Stimulated activated effector memory CD8-positive, alpha-beta T cell treated with anti-CD3 and anti-CD28 coated beads, Interleukin-12 subunit alpha, Interleukin-12 subunit beta, amount 100 ng/mL, for 72 hours (primary cell): Measurements from ENCODE around the gene PAPSS1.

Experiments
- ATAC-seq: fragments of 150-1000 bp; cut with Tn5 transposase; 2 replicates; pipeline ENCODE4 v1.10.0; 2021
- DNase-seq, 2 donors: peaks; one replicate each; pipeline ENCODE4 v3.0.0; 2021 to 2022; ENCODE audit warnings: low spot score in 2 of 2
- H3K27ac Mint-ChIP-seq: one replicate; pipeline ENCODE4 v1.8.0; 2022; ENCODE audit warnings: mild to moderate bottlenecking, mixed read lengths
- H3K36me3 Mint-ChIP-seq: one replicate; pipeline ENCODE4 v1.8.0; 2022; ENCODE audit warnings: mild to moderate bottlenecking, mixed read lengths
- H3K4me1 Mint-ChIP-seq: one replicate; pipeline ENCODE4 v1.8.0; 2022; ENCODE audit warnings: mixed read lengths
- H3K4me3 Mint-ChIP-seq: one replicate; pipeline ENCODE4 v1.8.0; 2022; ENCODE audit warnings: mild to moderate bottlenecking, mixed read lengths
- H3K9me3 Mint-ChIP-seq: one replicate; pipeline ENCODE4 v1.8.0; 2022; ENCODE audit warnings: mixed read lengths

PAPSS1 gene

DNA sequence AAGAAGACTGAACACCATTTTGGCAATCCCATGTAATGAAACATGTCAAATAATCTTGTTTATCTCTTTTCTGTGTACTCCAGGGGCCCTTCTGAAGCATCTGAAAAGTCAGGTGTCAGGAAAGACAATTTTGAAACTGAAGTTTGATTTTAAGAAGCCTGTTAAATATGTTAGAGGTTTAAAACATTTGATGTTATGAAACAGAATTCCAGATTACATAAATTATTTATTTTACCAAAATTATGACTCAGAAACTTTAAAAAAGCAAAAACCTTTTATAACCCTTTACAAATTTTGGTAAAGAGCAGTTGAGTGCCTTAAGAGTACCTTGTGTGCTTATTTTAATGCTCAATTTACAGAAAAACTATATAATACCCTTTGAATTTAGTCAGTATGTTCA lies 130.8 kb downstream of the PAPSS1 start:
- Mint-ChIP-seq H3K4me3 (no peak overlapping the region), H3K36me3 (no peaks in the 10 kb centered on the region), H3K9me3 (no peaks in the 10 kb centered on the region), H3K27ac (no peak overlapping the region), H3K4me1 (no peaks in the 10 kb centered on the region)
- DNase-seq (no peak), ATAC-seq (no peak)

DNA sequence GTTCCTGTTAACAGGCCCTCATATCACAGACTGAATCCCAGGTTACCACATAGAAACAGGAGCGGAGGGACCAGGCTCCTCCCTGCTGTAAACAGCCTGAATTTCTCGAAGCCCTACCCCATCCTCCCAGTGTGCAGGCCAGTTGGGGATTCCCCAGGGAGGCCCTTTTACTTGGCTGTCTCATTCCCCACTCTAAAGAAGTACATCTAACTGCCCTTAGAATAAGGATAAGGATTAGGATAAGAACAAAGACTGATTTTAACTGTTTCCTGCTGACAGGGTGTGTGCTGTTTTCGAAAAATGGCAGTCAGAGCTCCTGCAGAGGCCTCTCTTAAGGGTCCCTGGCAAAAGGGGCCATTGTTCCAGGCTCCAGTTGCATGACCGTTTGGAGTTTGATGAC lies 133.7 kb downstream of the PAPSS1 start:
- Mint-ChIP-seq H3K9me3 (peaks cover 5% of the 10 kb centered on the region), H3K36me3 (no peaks in the 10 kb centered on the region), H3K4me3 (no peak overlapping the region), H3K27ac (no peak overlapping the region), H3K4me1 (no peaks in the 10 kb centered on the region)
- ATAC-seq, result no peak
- DNase-seq, result no peak

DNA sequence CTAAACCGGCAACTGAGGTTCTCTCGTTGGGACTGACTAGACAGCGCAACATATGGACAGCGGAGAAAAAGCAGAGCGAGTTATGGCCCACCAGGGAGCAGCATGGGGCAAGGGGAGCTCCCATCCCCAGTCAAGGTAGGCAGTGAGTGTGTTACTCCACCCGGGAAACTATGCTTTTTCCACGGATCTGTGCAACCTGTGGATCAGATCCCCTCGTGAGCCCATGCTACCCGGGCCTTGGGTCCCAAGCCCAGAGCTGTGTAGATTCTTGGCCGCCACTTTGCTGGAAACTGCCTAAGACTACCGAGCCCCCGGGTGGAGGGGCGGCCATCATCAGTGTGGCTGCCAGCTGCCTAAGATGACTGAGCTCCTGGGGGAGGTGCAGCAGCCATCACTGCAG lies 140.9 kb downstream of the PAPSS1 start:
- Mint-ChIP-seq H3K36me3 (no peaks in the 10 kb centered on the region), H3K4me3 (no peak overlapping the region), H3K27ac (no peak overlapping the region), H3K9me3 (peaks cover 5% of the 10 kb centered on the region), H3K4me1 (no peaks in the 10 kb centered on the region)
- ATAC-seq, result no peak
- DNase-seq, result no peak

DNA sequence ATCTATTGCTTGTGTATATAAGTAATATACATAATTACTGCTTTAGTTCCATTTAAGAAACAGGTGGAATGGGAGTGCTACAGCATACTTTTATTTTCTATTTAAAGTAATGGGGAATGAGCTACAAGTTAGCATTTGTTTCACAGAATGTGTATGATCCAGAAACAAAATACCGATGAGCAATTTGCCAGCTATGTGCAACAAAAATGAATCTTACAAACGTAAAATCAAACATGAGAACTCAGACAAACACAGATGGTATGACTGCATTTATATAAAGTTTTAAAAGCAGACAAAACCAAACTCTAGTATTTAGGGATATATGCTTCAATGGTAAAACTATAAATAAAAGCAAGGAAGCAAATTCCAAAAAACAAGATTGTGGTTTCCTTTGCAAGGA lies 141.7 kb downstream of the PAPSS1 start:
- DNase-seq (no peak), ATAC-seq (no peak)
- no peak overlapping the region for H3K4me3 Mint-ChIP-seq
- H3K27ac Mint-ChIP-seq, result no peak overlapping the region
- peaks cover 5% of the 10 kb centered on the region for H3K9me3 Mint-ChIP-seq
- no peaks in the 10 kb centered on the region for H3K4me1 Mint-ChIP-seq
- no peaks in the 10 kb centered on the region for H3K36me3 Mint-ChIP-seq

DNA sequence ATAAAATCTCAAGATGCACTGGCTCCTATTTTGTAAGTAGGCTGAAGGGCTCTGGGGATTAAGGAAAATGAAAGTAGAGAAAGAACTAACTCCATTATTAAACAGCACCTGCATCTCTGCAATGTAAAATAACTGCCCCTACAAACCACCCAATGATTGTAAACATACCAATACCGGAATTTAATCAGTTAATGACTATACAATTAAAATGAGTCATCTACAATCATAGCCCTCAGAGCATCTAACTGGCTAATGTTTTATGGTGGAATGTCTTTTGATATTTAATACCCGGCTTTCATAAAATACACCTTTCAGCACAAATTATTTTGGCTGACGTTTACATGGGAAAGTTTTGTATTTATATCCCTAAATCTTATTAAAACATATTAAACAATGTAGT lies 142.3 kb downstream of the PAPSS1 start:
- DNase-seq (no peak), ATAC-seq (no peak)
- H3K4me1 Mint-ChIP-seq, result no peaks in the 10 kb centered on the region
- H3K36me3 Mint-ChIP-seq, result no peaks in the 10 kb centered on the region
- peaks cover 5% of the 10 kb centered on the region for H3K9me3 Mint-ChIP-seq
- H3K4me3 Mint-ChIP-seq, result no peak overlapping the region
- H3K27ac Mint-ChIP-seq, result no peak overlapping the region

DNA sequence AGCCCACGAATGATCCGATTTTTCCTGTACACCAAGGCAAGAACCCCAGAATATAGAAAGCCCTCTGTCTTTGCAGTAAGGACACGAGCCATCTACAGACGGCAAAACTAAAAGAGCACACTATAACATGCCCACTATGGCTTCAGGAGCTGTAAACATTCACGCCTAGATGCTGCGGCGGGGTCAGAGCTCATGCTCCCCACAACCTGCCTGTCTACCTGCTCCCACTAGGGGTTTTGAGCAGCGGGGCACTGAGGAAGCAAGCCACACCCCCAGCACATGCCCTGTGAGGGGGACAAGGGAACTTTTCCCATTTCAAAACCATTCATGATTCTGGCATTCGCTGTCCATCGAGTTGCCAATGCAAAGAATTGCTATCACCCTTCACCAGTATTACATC lies 144.8 kb downstream of the PAPSS1 start:
- no peak for ATAC-seq
- Mint-ChIP-seq H3K4me3 (no peak overlapping the region), H3K4me1 (no peaks in the 10 kb centered on the region), H3K36me3 (no peaks in the 10 kb centered on the region), H3K27ac (no peak overlapping the region), H3K9me3 (no peaks in the 10 kb centered on the region)
- no peak for DNase-seq

DNA sequence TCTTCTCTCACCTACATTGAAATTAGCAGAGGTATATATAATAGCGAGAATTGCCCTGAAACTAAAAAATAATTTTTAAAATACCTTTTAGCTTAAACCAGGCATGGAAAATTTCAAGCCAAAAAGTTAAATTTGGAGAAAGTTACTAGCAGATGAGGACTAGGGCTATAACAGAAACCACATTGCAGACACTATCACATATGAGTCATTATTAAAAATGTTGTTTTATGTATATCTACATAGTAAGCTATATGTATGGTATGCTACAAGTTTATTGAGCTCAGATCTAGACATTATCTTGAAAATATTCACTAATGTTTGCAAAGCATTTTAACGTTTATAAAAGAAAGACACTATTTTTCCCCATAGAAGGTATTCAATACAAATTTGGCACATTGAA lies 147.8 kb downstream of the PAPSS1 start:
- Mint-ChIP-seq H3K4me3 (no peak overlapping the region), H3K27ac (no peak overlapping the region), H3K4me1 (no peaks in the 10 kb centered on the region), H3K9me3 (no peaks in the 10 kb centered on the region), H3K36me3 (no peaks in the 10 kb centered on the region)
- DNase-seq (no peak), ATAC-seq (no peak)

DNA sequence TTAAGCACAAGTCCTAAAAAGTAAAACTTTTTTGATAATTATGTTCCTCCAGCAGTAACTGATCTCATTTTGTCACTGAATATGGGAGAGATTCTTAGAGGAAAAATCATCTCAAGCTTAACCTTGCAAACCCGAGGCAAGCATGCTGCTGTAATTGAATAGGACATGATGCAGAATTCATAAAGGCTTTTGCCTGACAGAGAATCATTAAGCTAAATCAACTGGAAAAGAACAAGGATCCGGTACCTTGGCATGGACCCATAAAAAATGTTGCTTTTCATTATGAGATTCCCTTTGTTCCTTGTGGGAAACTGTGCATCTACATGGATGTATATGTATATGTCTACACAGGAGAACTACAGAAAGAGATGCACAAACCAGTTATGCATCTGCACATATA lies 149.1 kb downstream of the PAPSS1 start:
- H3K4me3 Mint-ChIP-seq, result no peak overlapping the region
- peaks cover 3% of the 10 kb centered on the region for H3K9me3 Mint-ChIP-seq
- DNase-seq (no peak), ATAC-seq (no peak)
- no peak overlapping the region for H3K27ac Mint-ChIP-seq
- H3K4me1 Mint-ChIP-seq, result no peaks in the 10 kb centered on the region
- no peaks in the 10 kb centered on the region for H3K36me3 Mint-ChIP-seq

DNA sequence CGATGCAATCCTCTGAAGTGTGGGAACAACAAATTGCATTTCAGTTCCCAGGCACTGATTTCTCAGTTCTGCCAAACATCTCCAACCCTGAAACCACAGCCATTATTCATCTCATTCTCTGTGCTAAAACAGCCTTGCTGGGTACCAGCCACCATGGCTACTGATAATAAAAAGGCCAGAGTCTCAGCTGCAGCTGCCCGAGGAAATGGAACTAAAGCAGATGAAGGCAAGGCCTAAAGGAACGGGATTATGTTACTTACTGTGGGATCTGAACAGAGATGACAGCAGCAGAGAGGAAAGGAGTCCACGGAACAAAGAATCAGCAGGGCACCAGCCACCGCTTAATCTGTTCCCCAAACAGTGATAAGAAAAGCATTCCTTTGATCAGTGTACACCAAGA lies 155.7 kb downstream of the PAPSS1 start:
- H3K9me3 Mint-ChIP-seq, result peaks cover 13% of the 10 kb centered on the region
- ATAC-seq, result no peak
- H3K36me3 Mint-ChIP-seq, result no peaks in the 10 kb centered on the region
- H3K4me1 Mint-ChIP-seq, result no peaks in the 10 kb centered on the region
- DNase-seq, result no peak
- no peak overlapping the region for H3K4me3 Mint-ChIP-seq
- no peak overlapping the region for H3K27ac Mint-ChIP-seq
